HepG2 (cell line): ENCODE measurements around the gene CLDN3.

Experiments
- BHLHE40 ChIP-seq: IDR thresholded peaks from 2 replicates; pipeline ENCODE4 v1.6.1; 2011; ENCODE audit warnings: low read length, improper control_type of control experiment
- EP300 ChIP-seq, 3 experiments: sonication (generic) in 1 of 3; formaldehyde crosslinking in 1 of 3; IDR thresholded peaks; 2 replicates each; pipeline versions ENCODE4 v1.5.1 to v1.6.1; 2011 to 2020; ENCODE audit warnings: low read depth in 2 of 3, low read length in 2 of 3, borderline replicate concordance in 1 of 3, improper control_type of control experiment in 1 of 3, mild to moderate bottlenecking in 1 of 3, missing genetic modification reagents in 1 of 3, moderate library complexity in 1 of 3
- EZH2 ChIP-seq: conservative IDR thresholded peaks from 2 replicates; pipeline ENCODE4 v1.6.1; 2012; ENCODE audit warnings: mild to moderate bottlenecking, low read depth, low read length, moderate library complexity
- HNF4A ChIP-seq: sonication (generic); formaldehyde crosslinking; IDR thresholded peaks from 2 replicates; pipeline ENCODE4 v1.4.0; 2020; ENCODE audit warnings: missing genetic modification reagents
- NFRKB ChIP-seq: fragments of 450-650 bp; IDR thresholded peaks from 2 replicates; pipeline ENCODE4 v1.6.1; 2017
- RFX5 ChIP-seq: IDR thresholded peaks from 2 replicates; pipeline ENCODE4 v1.6.1; 2011; ENCODE audit warnings: low read depth, low read length, improper control_type of control experiment
- ZC3H13 ChIP-seq: sonication (generic); formaldehyde crosslinking; IDR thresholded peaks from 2 replicates; pipeline ENCODE4 v1.8.1; 2023; ENCODE audit warnings: mild to moderate bottlenecking, missing genetic modification reagents, moderate library complexity
- ZFP36 ChIP-seq: fragments of 150-350 bp; IDR thresholded peaks from 2 replicates; pipeline ENCODE4 v1.6.1; 2018; ENCODE audit warnings: borderline replicate concordance, low read length, low read depth; ENCODE audit not compliant: partially characterized antibody
- ZNF773 ChIP-seq: sonication (generic); formaldehyde crosslinking; IDR thresholded peaks from 2 replicates; pipeline ENCODE4 v1.4.0; 2020; ENCODE audit warnings: missing genetic modification reagents, borderline replicate concordance
- TF ChIP-seq, protein P1 (sequence below): sonication (generic); formaldehyde crosslinking; IDR thresholded peaks from 2 replicates; pipeline ENCODE4 v1.5.0; 2020; ENCODE audit warnings: mild to moderate bottlenecking, missing genetic modification reagents, moderate library complexity
- TF ChIP-seq, protein P2 (sequence below): sonication (generic); formaldehyde crosslinking; IDR thresholded peaks from 2 replicates; pipeline ENCODE4 v1.8.1; 2023; ENCODE audit warnings: mild to moderate bottlenecking, missing genetic modification reagents
- TF ChIP-seq, protein P3 (sequence below): fragments of 450-650 bp; IDR thresholded peaks from 2 replicates; pipeline ENCODE4 v1.6.1; 2016
- TF ChIP-seq, protein P4 (sequence below): sonication (generic); formaldehyde crosslinking; IDR thresholded peaks from 2 replicates; pipeline ENCODE4 v1.5.1; 2020; ENCODE audit warnings: missing genetic modification reagents, mild to moderate bottlenecking, borderline replicate concordance

DNA sequence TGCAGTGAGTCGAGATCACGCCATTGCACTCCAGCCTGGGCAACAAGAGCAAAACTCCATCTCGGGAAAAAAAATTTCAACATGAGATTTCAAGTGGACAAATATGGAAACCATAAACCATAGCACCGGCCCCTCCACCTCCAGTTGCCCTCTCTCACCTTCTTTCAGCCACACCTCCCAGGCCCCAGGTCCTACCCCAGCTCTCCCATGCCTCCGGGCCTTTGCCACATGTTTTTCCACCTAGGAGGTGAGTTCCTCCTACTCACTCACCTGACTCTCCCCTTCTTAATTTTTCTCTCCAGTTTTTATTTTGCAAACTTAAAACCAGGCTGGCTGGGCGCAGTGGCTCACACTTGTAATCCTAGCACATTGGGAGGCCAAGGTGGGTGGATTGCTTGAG, 47.1 kb upstream of the CLDN3 start:
- TF ChIP-seq EZH2 (no peak), NFRKB (no peak), ZC3H13 (CRISPR knock-in tag) (no peak), ZNF773 (CRISPR knock-in tag) (no peak), RFX5 (no peak), BHLHE40 (no peak), HNF4A (CRISPR knock-in tag) (no peak), ZFP36 (no peak), EP300 (IDR thresholded peaks at IDR 0.05; ENCODE audit: low read depth in 2 of 2, low read length in 2 of 2) (no peak), EP300 (CRISPR knock-in tag; IDR thresholded peaks at IDR 0.05; ENCODE audit: borderline replicate concordance) (no peak)
- TF ChIP-seq, protein P1, sequence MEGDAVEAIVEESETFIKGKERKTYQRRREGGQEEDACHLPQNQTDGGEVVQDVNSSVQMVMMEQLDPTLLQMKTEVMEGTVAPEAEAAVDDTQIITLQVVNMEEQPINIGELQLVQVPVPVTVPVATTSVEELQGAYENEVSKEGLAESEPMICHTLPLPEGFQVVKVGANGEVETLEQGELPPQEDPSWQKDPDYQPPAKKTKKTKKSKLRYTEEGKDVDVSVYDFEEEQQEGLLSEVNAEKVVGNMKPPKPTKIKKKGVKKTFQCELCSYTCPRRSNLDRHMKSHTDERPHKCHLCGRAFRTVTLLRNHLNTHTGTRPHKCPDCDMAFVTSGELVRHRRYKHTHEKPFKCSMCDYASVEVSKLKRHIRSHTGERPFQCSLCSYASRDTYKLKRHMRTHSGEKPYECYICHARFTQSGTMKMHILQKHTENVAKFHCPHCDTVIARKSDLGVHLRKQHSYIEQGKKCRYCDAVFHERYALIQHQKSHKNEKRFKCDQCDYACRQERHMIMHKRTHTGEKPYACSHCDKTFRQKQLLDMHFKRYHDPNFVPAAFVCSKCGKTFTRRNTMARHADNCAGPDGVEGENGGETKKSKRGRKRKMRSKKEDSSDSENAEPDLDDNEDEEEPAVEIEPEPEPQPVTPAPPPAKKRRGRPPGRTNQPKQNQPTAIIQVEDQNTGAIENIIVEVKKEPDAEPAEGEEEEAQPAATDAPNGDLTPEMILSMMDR (CRISPR knock-in tag), result no peak
- TF ChIP-seq, protein P2, sequence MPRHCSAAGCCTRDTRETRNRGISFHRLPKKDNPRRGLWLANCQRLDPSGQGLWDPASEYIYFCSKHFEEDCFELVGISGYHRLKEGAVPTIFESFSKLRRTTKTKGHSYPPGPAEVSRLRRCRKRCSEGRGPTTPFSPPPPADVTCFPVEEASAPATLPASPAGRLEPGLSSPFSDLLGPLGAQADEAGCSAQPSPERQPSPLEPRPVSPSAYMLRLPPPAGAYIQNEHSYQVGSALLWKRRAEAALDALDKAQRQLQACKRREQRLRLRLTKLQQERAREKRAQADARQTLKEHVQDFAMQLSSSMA (CRISPR knock-in tag), result no peak
- TF ChIP-seq, protein P3, sequence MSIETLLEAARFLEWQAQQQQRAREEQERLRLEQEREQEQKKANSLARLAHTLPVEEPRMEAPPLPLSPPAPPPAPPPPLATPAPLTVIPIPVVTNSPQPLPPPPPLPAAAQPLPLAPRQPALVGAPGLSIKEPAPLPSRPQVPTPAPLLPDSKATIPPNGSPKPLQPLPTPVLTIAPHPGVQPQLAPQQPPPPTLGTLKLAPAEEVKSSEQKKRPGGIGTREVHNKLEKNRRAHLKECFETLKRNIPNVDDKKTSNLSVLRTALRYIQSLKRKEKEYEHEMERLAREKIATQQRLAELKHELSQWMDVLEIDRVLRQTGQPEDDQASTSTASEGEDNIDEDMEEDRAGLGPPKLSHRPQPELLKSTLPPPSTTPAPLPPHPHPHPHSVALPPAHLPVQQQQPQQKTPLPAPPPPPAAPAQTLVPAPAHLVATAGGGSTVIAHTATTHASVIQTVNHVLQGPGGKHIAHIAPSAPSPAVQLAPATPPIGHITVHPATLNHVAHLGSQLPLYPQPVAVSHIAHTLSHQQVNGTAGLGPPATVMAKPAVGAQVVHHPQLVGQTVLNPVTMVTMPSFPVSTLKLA, result no peak
- TF ChIP-seq, protein P4, sequence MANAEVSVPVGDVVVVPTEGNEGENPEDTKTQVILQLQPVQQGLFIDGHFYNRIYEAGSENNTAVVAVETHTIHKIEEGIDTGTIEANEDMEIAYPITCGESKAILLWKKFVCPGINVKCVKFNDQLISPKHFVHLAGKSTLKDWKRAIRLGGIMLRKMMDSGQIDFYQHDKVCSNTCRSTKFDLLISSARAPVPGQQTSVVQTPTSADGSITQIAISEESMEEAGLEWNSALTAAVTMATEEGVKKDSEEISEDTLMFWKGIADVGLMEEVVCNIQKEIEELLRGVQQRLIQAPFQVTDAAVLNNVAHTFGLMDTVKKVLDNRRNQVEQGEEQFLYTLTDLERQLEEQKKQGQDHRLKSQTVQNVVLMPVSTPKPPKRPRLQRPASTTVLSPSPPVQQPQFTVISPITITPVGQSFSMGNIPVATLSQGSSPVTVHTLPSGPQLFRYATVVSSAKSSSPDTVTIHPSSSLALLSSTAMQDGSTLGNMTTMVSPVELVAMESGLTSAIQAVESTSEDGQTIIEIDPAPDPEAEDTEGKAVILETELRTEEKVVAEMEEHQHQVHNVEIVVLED (CRISPR knock-in tag), result no peak
